Tibial nerve (tissue), 4 donors: ENCODE data around the gene SYNPO2. TPM values are rescaled to one million over a fixed set of nuclear protein-coding genes. Genes with fewer than 3 reads are reported as not detected.
A peak's percentile ranks its signal among the peaks of the same experiment; 100 is the strongest.

Source experiments
- DNase-seq, 2 donors: peaks; one replicate each; pipeline ENCODE4 v3.0.0-alpha.2; 2019; ENCODE audit warnings: low spot score in 2 of 2
- H3K27ac ChIP-seq, 4 donors: fragments of 200-600 bp; sonication (generic) in 3 of 4; one replicate each; pipeline ENCODE4 v1.5.1; 2017 to 2019; ENCODE audit warnings: mild to moderate bottlenecking in 1 of 4
- H3K27me3 ChIP-seq, 2 donors: fragments of 200-600 bp; sonication (generic) in 1 of 2; one replicate each; pipeline versions ENCODE4 v1.5.1 to v1.6.0; 2017 to 2019
- H3K36me3 ChIP-seq, 3 donors: fragments of 200-600 bp; sonication (generic); one replicate each; pipeline ENCODE4 v1.5.1; 2018 to 2019
- H3K4me1 ChIP-seq, 4 donors: fragments of 200-600 bp; sonication (generic) in 3 of 4; one replicate each; pipeline ENCODE4 v1.5.1; 2017 to 2019
- H3K4me3 ChIP-seq, 4 donors: fragments of 200-600 bp; sonication (generic) in 3 of 4; one replicate each; pipeline ENCODE4 v1.5.1; 2017 to 2019; ENCODE audit warnings: mild to moderate bottlenecking in 1 of 4, moderate library complexity in 1 of 4
- H3K9me3 ChIP-seq, 4 donors: fragments of 200-600 bp; sonication (generic) in 3 of 4; one replicate each; pipeline ENCODE4 v1.5.1; 2017 to 2019
- CTCF ChIP-seq, 5 experiments: fragments of 200-600 bp in 3 of 5; fragments of 450-650 bp in 2 of 5; sonication (generic) in 3 of 5; IDR thresholded peaks; one replicate each; pipeline ENCODE4 v1.5.1; 2016 to 2019; ENCODE audit warnings: antibody characterized with exemption in 5 of 5, mild to moderate bottlenecking in 3 of 5, moderate library complexity in 2 of 5
- EP300 ChIP-seq, 2 donors: sonication (generic); formaldehyde crosslinking; IDR thresholded peaks; one replicate each; pipeline ENCODE4 v1.6.1; 2017; ENCODE audit warnings: antibody characterized with exemption in 2 of 2, mild to moderate bottlenecking in 1 of 2
- POLR2A ChIP-seq, 2 donors: fragments of 450-650 bp; IDR thresholded peaks; one replicate each; pipeline ENCODE4 v1.6.1; 2017; ENCODE audit warnings: antibody characterized with exemption in 2 of 2, mild to moderate bottlenecking in 2 of 2, moderate library complexity in 2 of 2
- WGBS, 2 donors: methylation state at CpG; one replicate each; pipeline ENCODE4 v1.1.5; 2018; 5-methylcytosine and 5-hydroxymethylcytosine counted together
- total RNA-seq, 4 donors: library from RNA; depleted of rRNA; stranded (reverse); fragments of >200 nt; gene quantifications; one replicate each; pipeline ENCODE4 v1.1.0, GENCODE V29; 2016

Gene SYNPO2
- total RNA-seq, 4 donors from 2014 or later, result 118 to 177 (median 138) TPM

DNA sequence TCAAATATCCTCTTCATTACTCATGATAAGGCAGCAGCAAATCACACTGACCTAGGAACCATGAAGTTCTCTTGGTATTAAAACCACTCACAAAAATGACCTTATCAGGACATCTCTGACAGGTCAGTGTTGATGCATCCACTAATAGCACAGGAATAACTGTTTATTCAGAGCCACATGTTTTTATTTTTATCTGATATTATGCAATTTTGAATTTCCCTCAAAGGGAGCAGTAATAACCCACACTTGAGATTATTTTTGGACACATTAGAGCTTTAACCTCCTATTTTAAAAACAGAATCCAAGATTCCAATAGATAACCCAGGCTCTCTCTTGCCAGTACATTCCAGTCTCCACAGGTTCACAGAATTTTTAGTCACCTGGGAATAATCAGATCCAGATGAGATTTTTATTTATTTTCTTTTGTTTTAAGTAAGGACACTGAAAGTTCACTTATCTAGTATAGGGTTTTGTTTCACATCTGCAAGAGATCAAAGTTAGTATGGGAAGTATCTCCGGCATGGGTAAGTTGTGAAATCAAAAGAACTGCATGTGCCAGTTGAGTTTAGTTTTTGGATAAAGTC, 210.7 kb downstream of the SYNPO2 start:
- Histone ChIP-seq H3K36me3 (no peaks in the 10 kb centered on the region), H3K27ac (peak overlapping the region in 3 of 4 donors; percentile 10 to 78 (median 76)), H3K27me3 (no peaks in the 10 kb centered on the region), H3K4me3 (no peak overlapping the region), H3K4me1 (peaks cover 0 to 72% (median 22%) of the 10 kb centered on the region in 4 donors), H3K9me3 (no peaks in the 10 kb centered on the region)
- TF ChIP-seq POLR2A (IDR thresholded peaks at IDR 0.05) (no peak), CTCF (IDR thresholded peaks at IDR 0.05) (no peak), EP300 (IDR thresholded peaks at IDR 0.05) (peak; percentile 71 to 84)
- no peak for DNase-seq
- WGBS, 2 donors, result 37 to 53% methylated on average over 1 of the region's 1 CpG

DNA sequence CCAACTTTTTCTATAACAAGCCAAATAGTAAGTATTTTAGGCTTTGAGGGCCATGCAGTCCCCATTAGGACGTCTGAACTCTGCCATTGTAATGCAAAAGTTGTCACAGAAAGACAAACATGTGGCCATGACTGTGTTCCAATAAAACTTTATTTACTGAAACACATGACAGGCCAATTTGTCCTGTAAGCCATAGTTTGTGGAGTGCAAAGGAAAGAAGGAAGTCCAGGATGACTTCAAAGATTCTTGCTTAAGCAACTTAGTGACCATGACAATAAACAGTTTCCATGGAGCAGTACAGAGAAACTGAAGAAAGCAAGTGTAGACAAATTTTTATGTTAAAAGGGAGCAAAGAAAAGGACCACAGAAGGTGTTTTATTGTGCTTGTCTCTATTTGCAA, 212.0 kb downstream of the SYNPO2 start:
- H3K27ac ChIP-seq, result peak overlapping the region; percentile 36 to 76 (median 58)
- no peaks in the 10 kb centered on the region for H3K9me3 ChIP-seq

GRCh38 chr4:119103263-119103662, 214.6 kb downstream of the SYNPO2 start:
- 50 to 51% methylated on average over 2 of the region's 2 CpGs for WGBS, 2 donors
- H3K4me3 ChIP-seq, result no peak overlapping the region
- H3K27ac ChIP-seq, result peak overlapping the region; percentile 47 to 84 (median 64)
- peak; percentile 47 to 87 for TF ChIP-seq EP300 (IDR thresholded peaks at IDR 0.05)
- TF ChIP-seq POLR2A (IDR thresholded peaks at IDR 0.05), result no peak
- H3K9me3 ChIP-seq, result no peaks in the 10 kb centered on the region
- DNase-seq, result no peak
- peaks cover 0 to 76% (median 16%) of the 10 kb centered on the region in 4 donors for H3K4me1 ChIP-seq
- H3K27me3 ChIP-seq, result no peaks in the 10 kb centered on the region
- no peaks in the 10 kb centered on the region for H3K36me3 ChIP-seq

More for the DNA sequence above, 212.0 kb downstream of the SYNPO2 start:
- Histone ChIP-seq H3K27me3 (no peaks in the 10 kb centered on the region), H3K4me1 (peaks cover 0 to 76% (median 22%) of the 10 kb centered on the region in 4 donors), H3K36me3 (no peaks in the 10 kb centered on the region), H3K4me3 (no peak overlapping the region)
- WGBS, 2 donors, result 0 to 2% methylated on average over 1 of the region's 1 CpG
- DNase-seq, result no peak
- TF ChIP-seq POLR2A (IDR thresholded peaks at IDR 0.05), result no peak
- TF ChIP-seq CTCF (IDR thresholded peaks at IDR 0.05), result no peak
- peak in 1 of 2 donors; percentile 28 for TF ChIP-seq EP300 (IDR thresholded peaks at IDR 0.05)

GRCh38 chr4:119104644-119105273, 216.1 kb downstream of the SYNPO2 start:
- Histone ChIP-seq H3K36me3 (no peaks in the 10 kb centered on the region), H3K27ac (no peak overlapping the region), H3K4me1 (peaks cover 0 to 63% (median 13%) of the 10 kb centered on the region in 4 donors), H3K4me3 (no peak overlapping the region), H3K9me3 (no peaks in the 10 kb centered on the region), H3K27me3 (no peaks in the 10 kb centered on the region)
- TF ChIP-seq CTCF (IDR thresholded peaks at IDR 0.05) (no peak), POLR2A (IDR thresholded peaks at IDR 0.05) (no peak)
- no peak for DNase-seq
- 95 to 96% methylated on average over 4 of the region's 4 CpGs for WGBS, 2 donors

DNA sequence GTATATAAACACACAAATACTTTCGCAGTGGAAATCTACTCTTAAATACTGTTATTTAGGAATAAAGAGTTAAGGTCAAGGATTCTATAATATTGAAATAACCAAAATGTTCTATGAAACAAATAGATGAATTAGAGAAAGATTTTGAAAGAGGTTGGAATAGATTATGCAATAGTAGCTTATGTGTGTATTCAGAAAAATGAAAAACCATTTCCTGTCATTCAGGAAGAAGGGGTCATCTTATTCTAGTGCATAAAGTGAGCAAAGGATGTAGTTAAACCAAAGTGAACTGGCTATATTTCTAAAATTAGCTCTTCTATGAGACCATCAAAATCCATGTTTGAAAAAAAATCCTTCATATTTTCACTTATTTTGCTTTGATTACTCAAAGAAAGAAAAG, 217.0 kb downstream of the SYNPO2 start:
- DNase-seq, result no peak
- H3K4me3 ChIP-seq, result no peak overlapping the region
- peaks cover 0 to 54% (median 9%) of the 10 kb centered on the region in 4 donors for H3K4me1 ChIP-seq
- H3K27me3 ChIP-seq, result no peaks in the 10 kb centered on the region
- H3K27ac ChIP-seq, result peak overlapping the region in 2 of 4 donors; percentile 25 to 56
- no peak for TF ChIP-seq CTCF (IDR thresholded peaks at IDR 0.05)
- no peaks in the 10 kb centered on the region for H3K9me3 ChIP-seq
- WGBS, 2 donors, result 95 to 96% methylated on average over 1 of the region's 1 CpG
- no peaks in the 10 kb centered on the region for H3K36me3 ChIP-seq
